MM.1S (cell line): ENCODE measurements around the gene BAZ2A.

ENCODE experiments used
- EZH2 ChIP-seq: fragments of 300-600 bp; sonication (generic); optimal IDR thresholded peaks from 2 replicates; pipeline ENCODE3; 2017; ENCODE audit warnings: low read depth, mild to moderate bottlenecking, antibody characterized with exemption, low read length, mixed read lengths
- EZH2phosphoT487 ChIP-seq: fragments of 300-600 bp; sonication (generic); IDR thresholded peaks from 2 replicates; pipeline ENCODE4 v1.6.1; 2018; ENCODE audit warnings: antibody characterized with exemption, low read length
- TF ChIP-seq, protein P1 (sequence below): fragments of 300-600 bp; sonication (generic); IDR thresholded peaks from 2 replicates; pipeline ENCODE4 v1.5.1; 2016; ENCODE audit warnings: antibody characterized with exemption, low read length, mixed read lengths

DNA sequence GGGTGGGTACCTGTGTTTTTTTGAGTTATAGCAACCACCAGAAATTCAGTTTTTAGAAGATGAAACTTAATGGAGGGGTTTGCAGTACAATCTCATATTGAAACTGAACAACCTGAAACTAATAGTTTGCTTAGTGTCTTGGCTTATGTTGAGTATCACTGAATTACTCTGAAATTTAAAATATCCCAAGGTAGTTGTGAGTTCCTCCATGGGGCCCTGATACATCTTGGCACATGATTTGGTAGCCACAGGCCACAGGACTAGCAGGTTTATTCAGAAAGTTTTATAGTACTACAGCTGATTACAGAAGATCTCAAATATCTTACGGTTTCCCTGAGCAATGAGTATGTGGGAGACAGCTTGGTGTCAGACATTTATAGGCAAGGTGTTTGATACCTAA, 47.6 kb upstream of the BAZ2A start:
- TF ChIP-seq EZH2: no peak
- TF ChIP-seq, protein P1, sequence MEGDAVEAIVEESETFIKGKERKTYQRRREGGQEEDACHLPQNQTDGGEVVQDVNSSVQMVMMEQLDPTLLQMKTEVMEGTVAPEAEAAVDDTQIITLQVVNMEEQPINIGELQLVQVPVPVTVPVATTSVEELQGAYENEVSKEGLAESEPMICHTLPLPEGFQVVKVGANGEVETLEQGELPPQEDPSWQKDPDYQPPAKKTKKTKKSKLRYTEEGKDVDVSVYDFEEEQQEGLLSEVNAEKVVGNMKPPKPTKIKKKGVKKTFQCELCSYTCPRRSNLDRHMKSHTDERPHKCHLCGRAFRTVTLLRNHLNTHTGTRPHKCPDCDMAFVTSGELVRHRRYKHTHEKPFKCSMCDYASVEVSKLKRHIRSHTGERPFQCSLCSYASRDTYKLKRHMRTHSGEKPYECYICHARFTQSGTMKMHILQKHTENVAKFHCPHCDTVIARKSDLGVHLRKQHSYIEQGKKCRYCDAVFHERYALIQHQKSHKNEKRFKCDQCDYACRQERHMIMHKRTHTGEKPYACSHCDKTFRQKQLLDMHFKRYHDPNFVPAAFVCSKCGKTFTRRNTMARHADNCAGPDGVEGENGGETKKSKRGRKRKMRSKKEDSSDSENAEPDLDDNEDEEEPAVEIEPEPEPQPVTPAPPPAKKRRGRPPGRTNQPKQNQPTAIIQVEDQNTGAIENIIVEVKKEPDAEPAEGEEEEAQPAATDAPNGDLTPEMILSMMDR: no peak
- TF ChIP-seq EZH2phosphoT487: no peak
